ENCODE results near the gene RPL10. TPM values are rescaled to one million over a fixed set of nuclear protein-coding genes. Genes with fewer than 3 reads are reported as not detected.

RPL10 gene
- total RNA-seq = 3,046 and 3,070 TPM in 2 replicates

GRCh38 chrX:154397888-154398667 is at the start of gene RPL10:
Gene RPL10 (plus strand): TSS chrX:154398377. CDS start chrX:154398520, 143 bp downstream.
- intact Hi-C loops (cut with micrococcal nuclease) = loop anchor here (5.0 kb wide), 3 partner anchors 39 to 119 kb away; partner anchors contain the start of genes FAM3A, GDI1 and SLC10A3

GRCh38 chrX:154348646-154349358 is 49.4 kb upstream of the RPL10 start:
- intact Hi-C loops (cut with micrococcal nuclease) = no loop called here

GRCh38 chrX:154349359-154349935 is 48.7 kb upstream of the RPL10 start:
- intact Hi-C loops (cut with micrococcal nuclease) = no loop called here

- intact Hi-C loops (cut with micrococcal nuclease) = no loop called here
Observed at GRCh38 chrX:154349979-154350378, 48.2 kb upstream of the RPL10 start.

GRCh38 chrX:154350429-154351182 is 47.6 kb upstream of the RPL10 start:
- intact Hi-C loops (cut with micrococcal nuclease) = no loop called here

- intact Hi-C loops (cut with micrococcal nuclease) = loop anchor here (1.0 kb wide), 1 partner anchor 18 kb away; no protein-coding TSS in a partner anchor
Observed at GRCh38 chrX:154351183-154352011, 46.8 kb upstream of the RPL10 start.

GRCh38 chrX:154352012-154352401 is 46.2 kb upstream of the RPL10 start:
- intact Hi-C loops (cut with micrococcal nuclease) = loop anchor here (1.0 kb wide), 1 partner anchor 17 kb away; no protein-coding TSS in a partner anchor

- intact Hi-C loops (cut with micrococcal nuclease) = loop anchor here (1.0 kb wide), 1 partner anchor 17 kb away; no protein-coding TSS in a partner anchor
Observed at GRCh38 chrX:154352466-154352865, 45.7 kb upstream of the RPL10 start.

- intact Hi-C loops (cut with micrococcal nuclease) = no loop called here
Observed at GRCh38 chrX:154353172-154353843, 44.9 kb upstream of the RPL10 start.

GRCh38 chrX:154354013-154354412 is 44.2 kb upstream of the RPL10 start:
- intact Hi-C loops (cut with micrococcal nuclease) = no loop called here

GRCh38 chrX:154354516-154354915 is 43.7 kb upstream of the RPL10 start:
- intact Hi-C loops (cut with micrococcal nuclease) = no loop called here

- intact Hi-C loops (cut with micrococcal nuclease) = no loop called here
Observed at GRCh38 chrX:154355094-154355775, 42.9 kb upstream of the RPL10 start.

- intact Hi-C loops (cut with micrococcal nuclease) = no loop called here
Observed at GRCh38 chrX:154355776-154356140, 42.4 kb upstream of the RPL10 start.

- intact Hi-C loops (cut with micrococcal nuclease) = no loop called here
Observed at GRCh38 chrX:154356596-154356995, 41.6 kb upstream of the RPL10 start.

- intact Hi-C loops (cut with micrococcal nuclease) = no loop called here
Observed at GRCh38 chrX:154357205-154357604, 41.0 kb upstream of the RPL10 start.

GRCh38 chrX:154358011-154358410 is 40.2 kb upstream of the RPL10 start:
- intact Hi-C loops (cut with micrococcal nuclease) = no loop called here

- intact Hi-C loops (cut with micrococcal nuclease) = no loop called here
Observed at GRCh38 chrX:154358829-154359228, 39.3 kb upstream of the RPL10 start.

- intact Hi-C loops (cut with micrococcal nuclease) = no loop called here
Observed at GRCh38 chrX:154359362-154360154, 38.6 kb upstream of the RPL10 start.
